HCT116 (cell line): ENCODE results near the gene CD300LD. TPM values are rescaled to one million over a fixed set of nuclear protein-coding genes. Genes with fewer than 3 reads are reported as not detected.

Experiments
- ATAC-seq: fragments of 200-7000 bp; cut with Tn5 transposase; 2 replicates; pipeline ENCODE4 v1.9.1; 2020; ENCODE audit warnings: mild to moderate bottlenecking, moderate library complexity
- BruUV-seq: library from RNA; stranded (reverse); fragments of 400-500 nt; replicated peaks from 2 replicates; lab custom pipeline; 2021; lab: Mats Ljungman, UMichigan
- CTCF ChIA-PET: fragments of 300-600 bp; sonication (Branson Sonifier 250); formaldehyde crosslinking; loops from one replicate; lab custom pipeline; 2021; ENCODE audit warnings: antibody characterized with exemption; lab: Charles Lee
- POLR2A ChIA-PET: fragments of 300-600, 350-600 bp; sonication (Branson Sonifier 250); formaldehyde crosslinking; loops from one replicate; lab custom pipeline; 2021; ENCODE audit warnings: antibody characterized with exemption; lab: Charles Lee
- RAD21 ChIA-PET, 2 experiments: fragments of 300-600 bp; sonication (Branson Sonifier 250); formaldehyde crosslinking; loops; one replicate each; lab custom pipeline; 2023; ENCODE audit warnings: low total read pairs in 2 of 2; ENCODE audit not compliant: uncharacterized antibody in 2 of 2, unreplicated experiment in 2 of 2, low non-redundant PET in 1 of 2; lab: Charles Lee
- DNase-seq: peaks from one replicate; pipeline ENCODE4 v3.0.0-alpha.2; 2010; ENCODE audit warnings: low read depth, low spot score
- H2AFZ ChIP-seq: fragments of 200-600 bp; shearing (Covaris generic), sonication (generic); 2 replicates; pipeline ENCODE4 v1.6.1; 2017; ENCODE audit warnings: low read depth, mixed run types, mixed read lengths, antibody characterized with exemption, low read length; ENCODE audit not compliant: poor library complexity, severe bottlenecking
- H3K27ac ChIP-seq: 2 replicates; pipeline ENCODE4 v1.5.1; 2012; ENCODE audit warnings: low read depth, low read length
- H3K27me3 ChIP-seq: fragments of 200-600 bp; sonication (generic); 2 replicates; pipeline ENCODE4 v1.6.1; 2016; ENCODE audit warnings: mixed run types, low read length, mixed read lengths; ENCODE audit not compliant: insufficient read depth
- H3K36me3 ChIP-seq, 2 experiments: fragments of 200-500 bp in 1 of 2; fragments of 200-600 bp in 1 of 2; sonication (Bioruptor generic) in 1 of 2; sonication (generic) in 1 of 2; 2 replicates each; pipeline versions ENCODE4 v1.5.1 to v1.6.1; 2014 to 2016; ENCODE audit warnings: low read length in 2 of 2, inconsistent platforms in 1 of 2, mixed read lengths in 1 of 2, mixed run types in 1 of 2; ENCODE audit not compliant: insufficient read depth in 2 of 2, control insufficient read depth in 1 of 2
- H3K4me1 ChIP-seq, 2 experiments: fragments of 200-600 bp in 1 of 2; sonication (generic) in 1 of 2; 2 replicates each; pipeline versions ENCODE4 v1.5.1 to v1.6.1; 2012 to 2017; ENCODE audit warnings: low read length in 2 of 2, inconsistent platforms in 1 of 2, mild to moderate bottlenecking in 1 of 2, mixed read lengths in 1 of 2, mixed run types in 1 of 2, moderate library complexity in 1 of 2; ENCODE audit not compliant: insufficient read depth in 2 of 2, control insufficient read depth in 1 of 2
- H3K4me2 ChIP-seq: fragments of 200-600 bp; sonication (generic); 2 replicates; pipeline ENCODE4 v1.6.1; 2017; ENCODE audit warnings: mixed run types, low read length, mixed read lengths
- H3K4me3 ChIP-seq, 2 experiments: fragments of 200-600 bp in 1 of 2; sonication (generic) in 1 of 2; replicated peaks in 1 of 2; 2 replicates each; pipeline ENCODE4 v1.5.1; 2011 to 2016; ENCODE audit warnings: low read length in 2 of 2, control low read depth in 1 of 2, low read depth in 1 of 2, mild to moderate bottlenecking in 1 of 2, mixed read lengths in 1 of 2, mixed run types in 1 of 2
- H3K79me2 ChIP-seq: fragments of 200-600 bp; sonication (generic); 2 replicates; pipeline ENCODE4 v1.6.1; 2017; ENCODE audit warnings: mild to moderate bottlenecking, mixed run types, low read length, moderate library complexity, mixed read lengths; ENCODE audit not compliant: insufficient read depth
- H3K9ac ChIP-seq: fragments of 200-600 bp; sonication (generic); 2 replicates; pipeline ENCODE4 v1.6.1; 2016; ENCODE audit warnings: low read length, mixed read lengths
- H3K9me2 ChIP-seq: fragments of 200-600 bp; sonication (generic), shearing (Covaris generic); 2 replicates; pipeline ENCODE4 v1.6.1; 2017; ENCODE audit warnings: mixed run types, mild to moderate bottlenecking, moderate library complexity; ENCODE audit not compliant: insufficient read depth
- H3K9me3 ChIP-seq, 2 experiments: fragments of 200-500 bp in 1 of 2; fragments of 200-600 bp in 1 of 2; sonication (Bioruptor generic) in 1 of 2; sonication (generic) in 1 of 2; 2 replicates each; pipeline ENCODE4 v1.6.1; 2014 to 2017; ENCODE audit warnings: low read length in 2 of 2, mixed read lengths in 2 of 2, inconsistent platforms in 1 of 2, low read depth in 1 of 2, mild to moderate bottlenecking in 1 of 2, mixed run types in 1 of 2, moderate library complexity in 1 of 2; ENCODE audit not compliant: control insufficient read depth in 1 of 2, insufficient read depth in 1 of 2
- H4K20me1 ChIP-seq: fragments of 200-600 bp; sonication (generic), shearing (Covaris generic); 2 replicates; pipeline ENCODE4 v1.6.1; 2017; ENCODE audit warnings: mixed run types, mild to moderate bottlenecking, moderate library complexity; ENCODE audit not compliant: insufficient read depth
- CBX3 ChIP-seq: IDR thresholded peaks from 2 replicates; pipeline ENCODE4 v1.6.1; 2012; ENCODE audit warnings: low read depth
- EGR1 ChIP-seq: IDR thresholded peaks from 2 replicates; pipeline ENCODE4 v1.6.1; 2012; ENCODE audit warnings: low read depth
- JUND ChIP-seq: IDR thresholded peaks from 2 replicates; pipeline ENCODE4 v1.6.1; 2012
- POLR2AphosphoS5 ChIP-seq: IDR thresholded peaks from 2 replicates; pipeline ENCODE4 v1.6.1; 2011; ENCODE audit warnings: mild to moderate bottlenecking, low read depth, low read length, moderate library complexity
- REST ChIP-seq: IDR thresholded peaks from 2 replicates; pipeline ENCODE4 v1.6.1; 2012; ENCODE audit warnings: low read depth
- SIN3A ChIP-seq: IDR thresholded peaks from 2 replicates; pipeline ENCODE4 v1.6.1; 2012; ENCODE audit warnings: low read depth
- SRF ChIP-seq: IDR thresholded peaks from 2 replicates; pipeline ENCODE4 v1.6.1; 2012; ENCODE audit warnings: low read depth
- ZNF274 ChIP-seq: fragments of 200-500 bp; sonication (Bioruptor generic); IDR thresholded peaks from 2 replicates; pipeline ENCODE4 v1.6.1; 2014; ENCODE audit warnings: mild to moderate bottlenecking, low read depth, low read length, inconsistent platforms
- intact Hi-C: fragments of 100-400 bp; cut with micrococcal nuclease; formaldehyde crosslinking; loops from 2 replicates; pipeline ENCODE4 v1.10.0; 2022
- total RNA-seq: library from RNA; stranded (reverse); gene quantifications from one replicate; pipeline ENCODE4 v1.2.1, GENCODE V29; 2021; ENCODE audit not compliant: unreplicated experiment
- TF ChIP-seq, protein P1 (sequence below), 3 experiments: fragments of 200-600 bp in 1 of 3; sonication (generic) in 1 of 3; IDR thresholded peaks in 2 of 3; conservative IDR thresholded peaks in 1 of 3; 2 replicates each; pipeline ENCODE4 v1.5.1; 2012 to 2017; ENCODE audit warnings: low read depth in 2 of 3, low read length in 2 of 3, antibody characterized with exemption in 1 of 3, borderline replicate concordance in 1 of 3, control low read depth in 1 of 3, mild to moderate bottlenecking in 1 of 3, mixed read lengths in 1 of 3, mixed run types in 1 of 3, moderate library complexity in 1 of 3; ENCODE audit not compliant: insufficient read depth in 1 of 3
- TF ChIP-seq, protein P2 (sequence below): IDR thresholded peaks from 2 replicates; pipeline ENCODE4 v1.6.1; 2011; ENCODE audit warnings: mild to moderate bottlenecking, low read length, moderate library complexity; ENCODE audit not compliant: insufficient replicate concordance; ENCODE audit errors: extremely low read depth
- TF ChIP-seq, protein P3 (sequence below): IDR thresholded peaks from 2 replicates; pipeline ENCODE4 v1.6.1; 2012

Gene CD300LD
- total RNA-seq, 1 experiment from 2014 or later: not detected

DNA sequence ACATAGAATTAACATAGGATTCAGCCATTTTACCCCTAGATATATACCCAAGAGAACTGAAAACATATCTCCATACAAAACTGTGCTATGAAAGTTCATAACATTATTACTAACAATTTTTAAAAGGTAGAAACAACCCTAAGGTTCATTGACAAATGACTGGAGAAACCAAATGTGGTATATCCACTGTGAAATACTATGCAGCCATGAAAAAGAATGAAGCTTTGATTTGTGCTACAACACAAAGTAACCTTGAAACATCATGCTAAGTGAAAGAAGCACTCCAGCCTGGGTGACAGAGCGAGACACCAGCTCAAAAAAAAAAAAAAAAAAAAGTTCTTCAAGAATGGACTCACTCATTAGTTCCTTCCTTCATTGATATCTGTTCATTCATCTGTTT lies 580 bp downstream of the CD300LD start:
- POLR2A ChIA-PET: no interaction called here
- TF ChIP-seq CBX3 (no peak), JUND (no peak), EGR1 (no peak), ZNF274 (no peak), REST (no peak), POLR2AphosphoS5 (no peak), SIN3A (no peak), SRF (no peak)
- TF ChIP-seq, protein P1, sequence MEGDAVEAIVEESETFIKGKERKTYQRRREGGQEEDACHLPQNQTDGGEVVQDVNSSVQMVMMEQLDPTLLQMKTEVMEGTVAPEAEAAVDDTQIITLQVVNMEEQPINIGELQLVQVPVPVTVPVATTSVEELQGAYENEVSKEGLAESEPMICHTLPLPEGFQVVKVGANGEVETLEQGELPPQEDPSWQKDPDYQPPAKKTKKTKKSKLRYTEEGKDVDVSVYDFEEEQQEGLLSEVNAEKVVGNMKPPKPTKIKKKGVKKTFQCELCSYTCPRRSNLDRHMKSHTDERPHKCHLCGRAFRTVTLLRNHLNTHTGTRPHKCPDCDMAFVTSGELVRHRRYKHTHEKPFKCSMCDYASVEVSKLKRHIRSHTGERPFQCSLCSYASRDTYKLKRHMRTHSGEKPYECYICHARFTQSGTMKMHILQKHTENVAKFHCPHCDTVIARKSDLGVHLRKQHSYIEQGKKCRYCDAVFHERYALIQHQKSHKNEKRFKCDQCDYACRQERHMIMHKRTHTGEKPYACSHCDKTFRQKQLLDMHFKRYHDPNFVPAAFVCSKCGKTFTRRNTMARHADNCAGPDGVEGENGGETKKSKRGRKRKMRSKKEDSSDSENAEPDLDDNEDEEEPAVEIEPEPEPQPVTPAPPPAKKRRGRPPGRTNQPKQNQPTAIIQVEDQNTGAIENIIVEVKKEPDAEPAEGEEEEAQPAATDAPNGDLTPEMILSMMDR (IDR thresholded peaks at IDR 0.05 in 2 of 3, conservative IDR thresholded peaks at IDR 0.05 in 1 of 3; ENCODE audit: borderline replicate concordance in 1 of 3, insufficient read depth in 1 of 3, low read depth in 2 of 3, low read length in 2 of 3): no peak
- TF ChIP-seq, protein P2, sequence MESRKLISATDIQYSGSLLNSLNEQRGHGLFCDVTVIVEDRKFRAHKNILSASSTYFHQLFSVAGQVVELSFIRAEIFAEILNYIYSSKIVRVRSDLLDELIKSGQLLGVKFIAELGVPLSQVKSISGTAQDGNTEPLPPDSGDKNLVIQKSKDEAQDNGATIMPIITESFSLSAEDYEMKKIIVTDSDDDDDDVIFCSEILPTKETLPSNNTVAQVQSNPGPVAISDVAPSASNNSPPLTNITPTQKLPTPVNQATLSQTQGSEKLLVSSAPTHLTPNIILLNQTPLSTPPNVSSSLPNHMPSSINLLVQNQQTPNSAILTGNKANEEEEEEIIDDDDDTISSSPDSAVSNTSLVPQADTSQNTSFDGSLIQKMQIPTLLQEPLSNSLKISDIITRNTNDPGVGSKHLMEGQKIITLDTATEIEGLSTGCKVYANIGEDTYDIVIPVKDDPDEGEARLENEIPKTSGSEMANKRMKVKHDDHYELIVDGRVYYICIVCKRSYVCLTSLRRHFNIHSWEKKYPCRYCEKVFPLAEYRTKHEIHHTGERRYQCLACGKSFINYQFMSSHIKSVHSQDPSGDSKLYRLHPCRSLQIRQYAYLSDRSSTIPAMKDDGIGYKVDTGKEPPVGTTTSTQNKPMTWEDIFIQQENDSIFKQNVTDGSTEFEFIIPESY: no peak
- TF ChIP-seq, protein P3, sequence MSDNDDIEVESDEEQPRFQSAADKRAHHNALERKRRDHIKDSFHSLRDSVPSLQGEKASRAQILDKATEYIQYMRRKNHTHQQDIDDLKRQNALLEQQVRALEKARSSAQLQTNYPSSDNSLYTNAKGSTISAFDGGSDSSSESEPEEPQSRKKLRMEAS: no peak
- TF ChIP-seq, all 23 proteins: peak for 0
- Histone ChIP-seq H3K79me2 (no peaks in the 10 kb centered on the region), H3K4me1 (no peaks in the 10 kb centered on the region), H3K9me3 (no peaks in the 10 kb centered on the region), H3K27me3 (peaks cover 60% of the 10 kb centered on the region), H3K4me3 (no peak overlapping the region), H3K4me2 (no peak overlapping the region), H3K27ac (no peak overlapping the region), H3K9ac (no peak overlapping the region), H3K36me3 (no peaks in the 10 kb centered on the region), H4K20me1 (no peaks in the 10 kb centered on the region), H2AFZ (no peak overlapping the region), H3K9me2 (no peaks in the 10 kb centered on the region)
- intact Hi-C loops: no loop called here
- DNase-seq (no peak), ATAC-seq (no peak)
- ChIA-PET RAD21 (interaction anchor here in 1 of 2 experiments (0.6 kb wide), 1 partner anchor 109 kb away, joined by 3 read pairs; no protein-coding TSS in a partner anchor), CTCF (interaction anchor here (0.8 to 2.9 kb wide), 3 partner anchors 19 to 66 kb away, joined by 3 to 14 read pairs (median 3); partner anchors contain the start of gene CD300H)
- no TSS peak for BruUV-seq
